HUES48 (cell line): Measurements from ENCODE around the gene DLL4.

Experiments used
- H3K27ac ChIP-seq: one replicate; pipeline ENCODE4 v1.7.0; 2013; ENCODE audit warnings: low read depth, low read length, inconsistent platforms
- H3K27me3 ChIP-seq: 2 replicates; pipeline ENCODE4 v1.6.1; 2013; ENCODE audit warnings: mild to moderate bottlenecking, low read length; ENCODE audit not compliant: control insufficient read depth, insufficient read depth
- H3K36me3 ChIP-seq: 2 replicates; pipeline ENCODE4 v1.6.1; 2013; ENCODE audit warnings: low read length; ENCODE audit not compliant: control insufficient read depth, insufficient read depth
- H3K4me1 ChIP-seq: 2 replicates; pipeline ENCODE4 v1.6.1; 2013; ENCODE audit warnings: mild to moderate bottlenecking, low read length; ENCODE audit not compliant: control insufficient read depth, insufficient read depth
- H3K4me3 ChIP-seq: 2 replicates; pipeline ENCODE4 v1.5.1; 2013; ENCODE audit warnings: mild to moderate bottlenecking, low read depth, low read length
- H3K9ac ChIP-seq: 2 replicates; pipeline ENCODE4 v1.6.1; 2013; ENCODE audit warnings: mild to moderate bottlenecking, low read depth, low read length, moderate library complexity
- H3K9me3 ChIP-seq: 2 replicates; pipeline ENCODE4 v1.6.1; 2013; ENCODE audit warnings: low read length; ENCODE audit not compliant: control insufficient read depth, insufficient read depth

The DLL4 gene

DNA sequence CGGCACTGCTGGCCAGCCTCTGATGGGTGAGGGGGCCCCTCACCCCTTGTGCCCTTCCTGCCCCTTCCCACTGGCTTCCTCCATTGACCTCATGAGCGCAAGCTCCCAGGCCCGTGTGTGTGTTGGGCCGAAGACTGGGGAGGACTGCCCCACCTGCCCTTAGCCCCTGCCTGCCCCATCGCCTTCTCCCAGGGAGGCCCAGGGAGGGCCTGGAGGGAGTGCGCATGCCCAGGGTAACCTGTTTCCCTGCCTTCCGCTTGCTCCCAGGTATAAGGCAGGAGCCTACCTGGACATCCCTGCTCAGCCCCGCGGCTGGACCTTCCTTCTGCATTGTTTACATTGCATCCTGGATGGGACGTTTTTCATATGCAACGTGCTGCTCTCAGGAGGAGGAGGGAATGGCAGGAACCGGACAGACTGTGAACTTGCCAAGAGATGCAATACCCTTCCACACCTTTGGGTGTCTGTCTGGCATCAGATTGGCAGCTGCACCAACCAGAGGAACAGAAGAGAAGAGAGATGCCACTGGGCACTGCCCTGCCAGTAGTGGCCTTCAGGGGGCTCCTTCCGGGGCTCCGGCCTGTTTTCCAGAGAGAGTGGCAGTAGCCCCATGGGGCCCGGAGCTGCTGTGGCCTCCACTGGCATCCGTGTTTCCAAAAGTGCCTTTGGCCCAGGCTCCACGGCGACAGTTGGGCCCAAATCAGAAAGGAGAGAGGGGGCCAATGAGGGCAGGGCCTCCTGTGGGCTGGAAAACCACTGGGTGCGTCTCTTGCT, 8.8 kb downstream of the DLL4 start:
- no peaks in the 10 kb centered on the region for H3K36me3 ChIP-seq
- peaks cover 24% of the 10 kb centered on the region for H3K27me3 ChIP-seq
- H3K4me3 ChIP-seq: no peak overlapping the region
- no peak overlapping the region for H3K27ac ChIP-seq
- peaks cover 19% of the 10 kb centered on the region for H3K4me1 ChIP-seq
- no peaks in the 10 kb centered on the region for H3K9me3 ChIP-seq
- no peak overlapping the region for H3K9ac ChIP-seq

DNA sequence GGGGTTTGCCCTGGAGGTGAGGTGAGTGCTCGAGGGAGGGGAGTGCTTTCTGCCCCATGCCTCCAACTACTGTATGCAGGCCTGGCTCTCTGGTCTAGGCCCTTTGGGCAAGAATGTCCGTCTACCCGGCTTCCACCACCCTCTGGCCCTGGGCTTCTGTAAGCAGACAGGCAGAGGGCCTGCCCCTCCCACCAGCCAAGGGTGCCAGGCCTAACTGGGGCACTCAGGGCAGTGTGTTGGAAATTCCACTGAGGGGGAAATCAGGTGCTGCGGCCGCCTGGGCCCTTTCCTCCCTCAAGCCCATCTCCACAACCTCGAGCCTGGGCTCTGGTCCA, 9.4 kb downstream of the DLL4 start:
- no peak overlapping the region for H3K4me3 ChIP-seq
- H3K9me3 ChIP-seq: no peaks in the 10 kb centered on the region
- H3K36me3 ChIP-seq: no peaks in the 10 kb centered on the region
- peaks cover 23% of the 10 kb centered on the region for H3K27me3 ChIP-seq
- H3K27ac ChIP-seq: no peak overlapping the region
- no peak overlapping the region for H3K9ac ChIP-seq
- H3K4me1 ChIP-seq: peaks cover 19% of the 10 kb centered on the region

DNA sequence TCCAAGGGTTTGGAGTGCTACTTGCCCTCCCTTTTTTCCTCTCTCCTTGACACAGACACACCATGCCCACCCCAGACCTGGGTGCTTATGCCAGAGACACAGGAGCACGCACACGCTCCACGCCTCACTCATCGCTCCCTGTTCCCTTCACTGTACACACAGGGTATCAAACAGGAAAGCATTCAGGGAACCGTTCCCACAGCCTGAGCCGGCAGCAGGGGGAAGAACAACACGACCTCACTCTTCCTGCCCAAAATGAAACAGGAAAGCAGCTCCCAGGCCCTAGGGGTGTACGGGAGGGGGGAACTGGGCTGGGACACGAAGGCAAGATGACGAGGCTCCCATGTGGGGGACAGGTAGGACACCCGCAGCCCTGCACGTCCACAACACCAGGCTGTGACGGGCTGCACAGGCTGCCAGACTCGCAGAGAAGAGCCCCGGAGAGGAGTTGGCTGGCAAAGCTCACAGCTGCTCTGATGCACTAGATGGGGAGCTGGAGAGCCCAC, 11.2 kb downstream of the DLL4 start:
- H3K4me1 ChIP-seq: peaks cover 19% of the 10 kb centered on the region
- H3K9me3 ChIP-seq: no peaks in the 10 kb centered on the region
- no peak overlapping the region for H3K4me3 ChIP-seq
- no peak overlapping the region for H3K9ac ChIP-seq
- H3K27me3 ChIP-seq: peaks cover 24% of the 10 kb centered on the region
- H3K36me3 ChIP-seq: no peaks in the 10 kb centered on the region
- no peak overlapping the region for H3K27ac ChIP-seq

DNA sequence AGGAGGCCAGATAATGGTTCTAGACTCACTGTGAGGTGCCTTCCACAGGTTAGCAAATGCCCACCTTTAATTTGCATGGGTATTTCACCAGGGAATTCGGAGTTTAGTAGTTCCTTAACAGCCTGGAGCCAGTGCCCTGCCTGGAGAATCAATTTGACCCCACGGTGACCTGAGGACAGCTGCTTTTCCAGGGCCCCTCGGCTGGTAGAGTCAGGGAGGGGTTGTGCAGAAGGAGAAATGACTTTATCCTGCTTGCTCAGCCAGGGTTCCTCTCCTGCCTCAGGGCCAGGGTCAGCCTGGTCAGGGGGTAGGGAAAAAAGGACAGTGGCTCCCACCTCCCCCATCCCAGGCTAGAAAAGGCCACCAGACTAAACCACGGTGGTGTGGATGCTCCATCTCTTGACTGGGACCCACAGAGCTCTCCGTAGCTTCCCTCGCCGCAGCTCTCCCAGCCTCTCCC, 12.0 kb downstream of the DLL4 start:
- Histone ChIP-seq H3K9ac (peak overlapping the region; percentile 79), H3K9me3 (no peaks in the 10 kb centered on the region), H3K27me3 (peaks cover 24% of the 10 kb centered on the region), H3K36me3 (no peaks in the 10 kb centered on the region), H3K4me1 (peaks cover 19% of the 10 kb centered on the region), H3K27ac (peak overlapping the region; percentile 38), H3K4me3 (peak overlapping the region; percentile 58)

DNA sequence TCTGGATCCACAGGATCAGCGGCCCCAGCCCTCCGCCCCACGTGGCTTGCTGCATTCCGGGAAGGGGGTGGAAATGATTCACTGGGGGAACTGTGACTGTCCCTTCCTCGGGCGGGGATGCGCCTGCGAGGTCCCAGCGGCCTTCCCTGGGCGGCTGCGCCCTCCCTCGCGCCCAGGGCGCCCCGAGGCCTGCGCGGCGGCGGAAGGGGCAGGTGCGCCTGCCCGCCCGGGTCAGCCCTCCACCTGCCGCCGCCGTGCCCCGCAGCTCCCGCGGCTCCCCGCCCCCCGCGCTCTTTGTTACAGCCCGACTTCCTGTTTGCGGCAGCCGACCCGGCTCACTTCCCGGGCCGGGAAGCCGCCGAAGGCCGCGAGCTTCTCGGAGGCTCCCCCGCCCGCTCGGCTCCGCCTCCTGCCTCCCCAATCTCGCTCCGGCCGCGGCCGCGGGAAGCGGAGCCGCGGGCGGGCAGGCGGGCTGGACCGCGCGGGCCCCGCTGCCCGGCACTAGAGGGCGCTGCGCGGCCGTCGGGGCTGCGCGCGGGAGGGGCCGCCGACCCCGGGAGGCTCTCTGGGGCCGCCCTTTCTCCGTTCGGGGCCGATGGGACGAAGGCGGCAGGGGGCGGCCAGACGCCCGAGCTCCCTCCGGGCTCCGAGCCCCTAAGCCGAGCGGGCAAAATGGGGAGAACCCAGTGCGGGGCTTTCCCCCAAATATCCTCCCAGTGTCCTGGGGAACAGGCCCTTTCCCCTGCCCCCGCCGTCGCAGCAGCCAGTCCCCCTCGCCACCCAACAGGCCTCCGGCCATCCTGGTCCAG, 12.6 kb downstream of the DLL4 start:
- Histone ChIP-seq H3K4me3 (peak overlapping the region; percentile 58), H3K9ac (peak overlapping the region; percentile 79), H3K4me1 (peaks cover 19% of the 10 kb centered on the region), H3K27ac (peak overlapping the region; percentile 38), H3K9me3 (no peaks in the 10 kb centered on the region), H3K36me3 (no peaks in the 10 kb centered on the region), H3K27me3 (peaks cover 24% of the 10 kb centered on the region)

DNA sequence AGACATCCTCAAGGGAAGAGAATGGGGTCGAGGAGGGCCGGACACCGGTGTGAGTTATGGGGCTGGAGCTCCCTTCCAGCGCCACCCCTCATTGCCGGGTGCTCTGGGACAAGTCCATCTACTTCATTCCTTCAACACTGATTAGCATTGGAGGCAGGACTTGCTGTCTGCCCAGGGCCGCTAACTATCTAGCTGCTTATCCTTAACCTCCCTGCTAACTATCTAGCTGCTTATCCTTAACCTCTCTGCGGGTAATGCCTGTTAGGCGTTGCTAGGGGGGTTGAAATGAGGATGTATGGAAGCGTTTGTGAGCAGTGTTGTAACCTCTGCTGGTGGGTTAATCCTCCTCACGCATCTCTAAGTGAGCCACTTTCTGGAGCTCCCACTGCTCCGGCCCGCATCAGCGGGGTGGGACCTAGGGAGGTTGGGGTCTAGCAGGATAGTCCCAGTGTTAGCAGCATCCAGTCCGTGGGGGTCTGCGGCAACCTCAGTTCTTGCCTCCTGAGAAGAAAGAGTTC, 13.3 kb downstream of the DLL4 start:
- Histone ChIP-seq H3K27ac (no peak overlapping the region), H3K4me3 (peak overlapping the region; percentile 58), H3K4me1 (peaks cover 19% of the 10 kb centered on the region), H3K27me3 (peaks cover 24% of the 10 kb centered on the region), H3K36me3 (no peaks in the 10 kb centered on the region), H3K9ac (peak overlapping the region; percentile 51; the same call in 1 of the 2 replicates), H3K9me3 (no peaks in the 10 kb centered on the region)

DNA sequence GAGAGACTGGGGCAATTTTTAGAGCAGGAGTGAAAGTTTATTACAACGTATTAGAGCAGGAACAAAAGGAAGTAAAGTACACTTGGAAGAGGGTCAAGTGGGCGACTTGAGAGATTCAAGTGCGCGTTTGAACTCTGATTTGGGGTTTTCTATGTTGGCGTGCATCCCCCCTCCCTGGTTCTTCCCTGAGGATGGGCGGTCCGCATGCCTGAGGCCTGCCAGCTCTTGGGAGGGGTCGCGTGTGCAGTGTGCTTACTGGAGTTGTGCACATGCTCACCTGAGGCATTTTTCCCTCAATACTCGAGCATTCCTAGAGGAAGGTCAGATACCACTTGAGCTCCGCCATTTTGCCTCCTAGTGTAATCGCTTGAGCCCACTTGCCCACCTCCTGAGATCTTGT, 13.7 kb downstream of the DLL4 start:
- peaks cover 19% of the 10 kb centered on the region for H3K4me1 ChIP-seq
- no peak overlapping the region for H3K27ac ChIP-seq
- H3K9ac ChIP-seq: no peak overlapping the region
- peaks cover 24% of the 10 kb centered on the region for H3K27me3 ChIP-seq
- H3K36me3 ChIP-seq: no peaks in the 10 kb centered on the region
- H3K4me3 ChIP-seq: no peak overlapping the region
- no peaks in the 10 kb centered on the region for H3K9me3 ChIP-seq

DNA sequence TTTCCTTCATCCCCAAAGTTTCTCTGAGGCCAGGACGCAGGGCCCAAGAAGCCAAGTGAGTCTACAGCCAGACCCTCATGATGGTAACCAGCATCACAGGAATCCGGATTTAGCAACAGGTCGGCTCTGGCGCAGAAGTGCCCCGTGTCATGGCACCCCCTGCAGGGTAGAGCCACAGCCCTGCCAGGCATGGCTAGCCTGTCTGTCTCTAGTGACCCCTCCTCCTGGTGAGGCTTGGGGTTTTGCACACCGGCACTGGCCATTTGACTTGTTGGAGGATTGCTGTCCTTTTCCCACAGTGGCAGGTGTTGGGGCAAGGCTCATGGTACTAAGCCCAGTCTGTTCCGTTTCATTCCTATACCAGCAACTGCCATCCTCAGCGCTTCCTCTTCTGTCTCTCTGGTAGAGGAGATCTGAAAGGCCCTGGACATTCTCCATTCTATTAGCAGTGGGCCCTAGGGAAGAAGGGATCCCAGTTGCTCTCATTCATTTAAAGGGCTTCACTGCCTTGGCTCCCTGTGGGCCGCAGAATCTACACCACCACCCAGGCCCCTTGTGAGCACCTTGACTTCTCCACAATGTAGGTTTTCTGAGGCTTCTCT, 14.7 kb downstream of the DLL4 start:
- no peak overlapping the region for H3K9ac ChIP-seq
- no peaks in the 10 kb centered on the region for H3K36me3 ChIP-seq
- peaks cover 25% of the 10 kb centered on the region for H3K4me1 ChIP-seq
- no peak overlapping the region for H3K27ac ChIP-seq
- H3K27me3 ChIP-seq: peaks cover 24% of the 10 kb centered on the region
- no peak overlapping the region for H3K4me3 ChIP-seq
- H3K9me3 ChIP-seq: no peaks in the 10 kb centered on the region

DNA sequence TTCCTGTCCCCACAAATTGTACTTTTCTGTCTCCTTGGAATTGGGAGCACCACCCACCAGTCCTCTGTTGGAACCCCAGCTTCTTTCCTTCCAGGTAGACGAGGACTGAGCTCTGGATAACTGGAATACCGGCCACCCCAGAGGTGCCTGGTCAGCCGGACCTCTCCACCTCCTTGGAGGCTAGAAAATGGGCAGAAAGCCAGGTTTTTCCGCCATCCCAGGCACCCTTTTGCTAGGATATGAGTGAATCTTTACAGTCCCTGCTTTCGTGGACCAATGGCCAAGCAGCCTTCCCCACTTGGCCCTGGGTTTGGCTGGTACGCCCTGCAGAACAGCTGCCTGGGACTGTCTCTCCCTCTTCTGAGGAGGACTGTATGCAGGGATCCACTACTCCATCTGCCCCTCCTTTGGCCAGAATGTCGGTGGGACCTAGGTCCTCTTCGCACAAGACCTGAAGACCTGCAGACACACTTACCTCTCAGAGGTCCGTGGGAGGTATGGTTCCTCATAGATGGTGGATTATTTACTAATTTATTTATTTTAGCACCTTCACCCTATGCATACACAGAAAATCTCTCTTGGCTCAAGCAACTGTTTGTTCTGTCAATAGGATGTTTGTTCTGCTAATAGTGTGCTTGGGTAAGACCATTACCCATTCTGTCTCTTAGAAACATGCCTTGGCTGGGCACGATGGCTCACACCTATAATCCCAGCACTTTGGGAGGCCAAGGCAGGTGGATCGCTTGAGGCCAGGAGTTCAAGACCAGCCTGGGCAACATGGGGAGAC, 15.6 kb downstream of the DLL4 start:
- Histone ChIP-seq H3K9me3 (no peaks in the 10 kb centered on the region), H3K4me1 (peaks cover 32% of the 10 kb centered on the region), H3K4me3 (no peak overlapping the region), H3K27ac (no peak overlapping the region), H3K36me3 (no peaks in the 10 kb centered on the region), H3K27me3 (peaks cover 24% of the 10 kb centered on the region), H3K9ac (no peak overlapping the region)

DNA sequence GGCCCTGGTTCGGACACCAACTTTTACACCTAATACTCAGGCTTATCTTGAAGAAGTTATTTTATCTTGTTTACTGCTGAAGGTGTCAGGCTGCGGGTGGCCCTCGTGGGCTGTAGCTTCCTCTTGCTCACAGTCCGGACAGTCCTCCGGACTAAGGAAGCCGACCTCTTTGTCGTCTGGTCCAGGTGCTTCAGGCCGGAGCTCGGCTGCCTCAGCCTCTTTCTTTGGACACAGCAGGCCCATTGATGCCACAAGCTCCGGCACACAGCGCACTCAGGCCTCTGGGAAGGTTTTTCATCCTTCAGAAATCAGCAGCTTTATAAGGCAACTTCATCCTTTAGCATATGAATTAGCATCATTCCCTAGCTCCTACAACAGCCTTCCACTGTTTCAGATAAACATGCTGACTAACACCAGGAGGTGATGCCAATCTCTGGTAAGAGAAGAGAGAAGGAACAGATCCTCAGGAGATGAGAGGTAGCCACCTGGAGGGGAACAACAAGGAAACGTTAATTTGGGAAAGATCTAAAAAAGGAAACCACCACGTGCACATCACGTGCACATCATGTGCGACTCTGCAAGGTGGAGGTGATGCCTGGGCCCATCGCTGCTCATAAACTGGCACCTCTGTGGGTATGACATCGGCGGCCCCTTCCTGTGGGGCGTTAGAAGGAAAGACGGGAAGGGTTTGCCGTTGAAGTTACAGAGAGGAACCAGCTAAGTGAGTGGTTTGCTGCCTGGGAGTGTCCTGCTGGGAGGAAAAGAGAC, 19.8 kb downstream of the DLL4 start:
- Histone ChIP-seq H3K4me3 (no peak overlapping the region), H3K27me3 (no peaks in the 10 kb centered on the region), H3K36me3 (no peaks in the 10 kb centered on the region), H3K9ac (no peak overlapping the region), H3K4me1 (peaks cover 22% of the 10 kb centered on the region), H3K27ac (no peak overlapping the region), H3K9me3 (no peaks in the 10 kb centered on the region)
